A549 (cell line): ENCODE data around the gene PSAPL1.

Experiments used
- CBX8 ChIP-seq: fragments of 200-600 bp; sonication (generic); IDR thresholded peaks from 2 replicates; pipeline ENCODE4 v1.6.1; 2016
- CEBPB ChIP-seq, 2 experiments: fragments of >200 bp in 1 of 2; sonication (Bioruptor Twin) in 1 of 2; formaldehyde crosslinking in 1 of 2; IDR thresholded peaks; 2 replicates each; pipeline ENCODE4 v1.6.1; 2012 to 2016
- CHD2 ChIP-seq: fragments of 150-350 bp; IDR thresholded peaks from 2 replicates; pipeline ENCODE4 v1.6.1; 2014; ENCODE audit warnings: low read length; ENCODE audit not compliant: partially characterized antibody
- CTCF ChIP-seq: fragments of >200 bp; sonication (Bioruptor Twin); formaldehyde crosslinking; IDR thresholded peaks from 3 replicates; pipeline ENCODE4 v1.5.1; 2016
- FOSL2 ChIP-seq, 2 experiments: fragments of 450-650 bp in 1 of 2; fragments of >200 bp in 1 of 2; sonication (Bioruptor Twin) in 1 of 2; formaldehyde crosslinking; IDR thresholded peaks; 2 replicates each; pipeline versions ENCODE4 v1.5.0 to v1.6.1; 2016 to 2020; ENCODE audit warnings: mild to moderate bottlenecking in 1 of 2, moderate library complexity in 1 of 2
- JUN ChIP-seq, 2 experiments: fragments of >200 bp; sonication (Bioruptor Twin); formaldehyde crosslinking; IDR thresholded peaks; 2 replicates in 1 of 2; 3 replicates in 1 of 2; pipeline ENCODE4 v1.6.1; 2016 to 2017
- KDM5A ChIP-seq: fragments of 200-600 bp; sonication (generic); IDR thresholded peaks from 2 replicates; pipeline ENCODE4 v1.6.1; 2016; ENCODE audit warnings: antibody characterized with exemption, mild to moderate bottlenecking
- POLR2AphosphoS2 ChIP-seq: conservative IDR thresholded peaks from 2 replicates; pipeline ENCODE4 v1.6.1; 2012; ENCODE audit warnings: low read length, improper control_type of control experiment, inconsistent platforms
- RFX5 ChIP-seq: fragments of 450-650 bp; IDR thresholded peaks from 2 replicates; pipeline ENCODE4 v1.7.1; 2014; ENCODE audit warnings: antibody characterized with exemption, mild to moderate bottlenecking, moderate library complexity

GRCh38 chr4:7457201-7458065, 22.7 kb upstream of the PSAPL1 start:
- TF ChIP-seq FOSL2 (IDR thresholded peaks at IDR 0.05) (no peak), FOSL2 (CRISPR knock-in tag; IDR thresholded peaks at IDR 0.05) (no peak), CTCF (no peak), RFX5 (no peak), CHD2 (no peak), POLR2AphosphoS2 (no peak), JUN (IDR thresholded peaks at IDR 0.05) (no peak), KDM5A (no peak), CBX8 (no peak), CEBPB (IDR thresholded peaks at IDR 0.05) (no peak)
